DMS153 (cell line): ENCODE results near the gene DCLK2.

Experiments used
- DNase-seq: peaks from one replicate; lab custom pipeline; 2025; lab: John Stamatoyannopoulos, UW

Gene DCLK2

DNA sequence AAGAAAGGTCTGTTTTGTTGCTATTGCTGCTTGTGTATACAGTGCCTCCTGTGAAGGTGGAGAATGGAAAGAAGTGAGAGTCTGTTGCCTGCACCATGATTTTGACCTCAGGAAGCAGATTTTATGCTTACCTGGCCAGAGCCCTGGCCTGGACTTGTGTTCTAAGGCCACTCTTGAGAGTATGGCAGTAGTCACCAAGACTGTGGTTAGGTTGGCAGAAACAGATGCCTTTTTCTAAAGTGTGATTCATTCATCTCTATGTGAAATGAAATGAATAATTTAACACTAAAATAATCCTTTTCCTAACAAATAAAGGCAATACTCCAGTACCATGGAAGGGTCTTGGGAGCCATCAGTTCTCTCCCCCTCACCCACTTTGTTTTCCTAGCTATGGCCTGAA, 161.8 kb downstream of the DCLK2 start:
- no peak for DNase-seq

DNA sequence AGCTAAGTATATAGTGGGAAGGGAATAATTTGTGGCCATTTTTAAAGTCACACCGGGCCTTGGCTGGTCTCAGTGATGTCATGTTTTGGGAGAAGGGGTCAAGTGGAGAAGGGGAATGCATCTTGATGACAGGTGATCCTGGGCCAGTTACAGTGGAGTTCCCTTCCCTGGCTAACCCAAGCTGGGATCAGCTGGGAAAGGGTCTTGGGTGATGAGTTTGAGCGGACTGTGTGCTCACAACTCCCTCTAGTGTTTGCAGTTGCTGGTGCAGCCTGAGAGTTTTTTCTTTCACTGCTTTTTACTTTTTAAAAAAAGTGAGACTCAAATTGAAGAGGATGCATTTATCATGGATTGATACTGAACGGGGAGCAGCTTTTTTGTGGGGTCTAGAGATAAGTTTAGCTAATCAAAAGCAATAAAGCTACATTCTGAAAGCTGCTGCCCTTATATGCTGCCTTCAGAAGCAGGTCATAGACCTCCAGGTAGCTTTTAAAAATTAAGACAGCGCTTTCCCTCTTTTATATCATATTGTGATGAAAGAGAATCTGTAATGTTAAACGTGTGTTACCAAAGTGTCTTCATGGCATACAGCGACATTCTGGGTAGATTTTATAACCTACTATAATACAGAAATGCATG, 164.7 kb downstream of the DCLK2 start:
- peak; percentile 3 for DNase-seq

DNA sequence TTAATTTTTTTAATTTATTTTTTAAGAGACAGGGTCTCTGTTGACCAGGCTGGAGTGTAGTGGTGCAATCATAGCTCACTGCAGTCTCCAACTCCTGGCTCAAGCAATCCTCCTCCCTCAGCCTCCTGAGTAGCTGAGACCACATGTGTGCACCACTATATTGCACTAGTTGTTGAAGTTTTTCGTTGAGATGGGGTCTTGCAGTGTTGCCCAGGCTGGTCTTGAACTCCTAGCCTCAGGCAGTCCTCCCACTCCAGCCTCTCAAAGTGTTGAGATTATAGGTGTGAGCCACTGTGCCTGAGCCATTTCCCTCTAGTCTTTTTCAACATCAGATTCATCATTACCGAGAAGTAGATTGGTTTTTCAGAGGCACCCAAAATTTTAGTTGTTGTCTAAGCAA, 165.7 kb downstream of the DCLK2 start:
- DNase-seq = no peak

DNA sequence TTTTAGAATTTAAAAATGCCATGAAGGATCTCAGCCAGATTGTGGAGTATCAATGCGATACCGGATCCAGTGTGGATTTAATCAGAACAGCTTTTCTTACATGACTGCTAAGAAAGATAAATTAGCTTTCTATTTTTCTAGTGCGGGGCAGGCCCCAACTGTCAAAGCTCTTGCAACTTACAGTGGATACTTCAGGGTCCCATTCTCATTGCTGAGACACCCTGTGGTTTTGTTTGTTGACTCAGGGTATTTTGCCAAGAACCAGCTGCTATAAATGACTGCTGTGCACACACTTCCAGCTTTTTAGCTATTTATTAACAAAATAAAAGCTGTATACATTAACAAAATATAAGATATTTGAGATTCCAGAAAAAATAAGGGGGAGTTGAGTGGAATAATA, 166.4 kb downstream of the DCLK2 start:
- DNase-seq = peak; percentile 23

DNA sequence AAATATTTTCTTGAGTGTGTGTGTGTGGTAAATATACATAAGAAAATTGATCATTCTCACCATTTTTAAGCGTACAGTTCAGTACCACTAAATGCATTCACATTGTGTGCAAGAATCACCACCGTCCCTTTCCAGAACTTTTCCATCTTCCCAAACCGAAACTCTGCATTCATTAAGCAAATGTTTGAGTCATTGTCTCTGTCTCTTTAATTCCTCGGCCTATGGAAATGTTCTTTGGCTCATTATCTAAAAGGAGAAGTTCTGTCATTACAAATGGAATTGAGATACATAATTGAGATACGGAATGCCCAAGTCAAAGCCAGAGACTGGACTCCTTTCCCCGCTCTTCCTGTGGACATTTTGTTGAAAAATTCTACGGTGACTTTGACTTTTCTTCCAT, 168.9 kb downstream of the DCLK2 start:
- DNase-seq = no peak

DNA sequence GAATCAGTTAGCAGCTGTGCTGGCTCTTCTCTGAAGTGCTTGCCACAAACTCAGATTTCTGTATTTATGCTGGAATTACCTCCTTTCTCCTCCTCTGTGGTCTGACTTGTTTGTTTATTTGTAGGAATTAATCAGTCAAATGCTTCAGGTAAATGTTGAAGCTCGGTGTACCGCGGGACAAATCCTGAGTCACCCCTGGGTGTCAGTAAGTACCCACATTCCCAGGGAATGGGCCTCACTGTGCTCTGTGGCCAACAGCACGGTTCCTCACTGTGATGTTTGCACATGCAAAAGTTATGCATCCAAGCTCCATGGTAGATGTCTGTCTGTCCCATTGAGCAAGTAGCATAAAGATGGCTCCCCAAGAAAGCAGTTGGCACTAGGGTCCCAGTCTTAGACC, 169.9 kb downstream of the DCLK2 start:
- DNase-seq = no peak

DNA sequence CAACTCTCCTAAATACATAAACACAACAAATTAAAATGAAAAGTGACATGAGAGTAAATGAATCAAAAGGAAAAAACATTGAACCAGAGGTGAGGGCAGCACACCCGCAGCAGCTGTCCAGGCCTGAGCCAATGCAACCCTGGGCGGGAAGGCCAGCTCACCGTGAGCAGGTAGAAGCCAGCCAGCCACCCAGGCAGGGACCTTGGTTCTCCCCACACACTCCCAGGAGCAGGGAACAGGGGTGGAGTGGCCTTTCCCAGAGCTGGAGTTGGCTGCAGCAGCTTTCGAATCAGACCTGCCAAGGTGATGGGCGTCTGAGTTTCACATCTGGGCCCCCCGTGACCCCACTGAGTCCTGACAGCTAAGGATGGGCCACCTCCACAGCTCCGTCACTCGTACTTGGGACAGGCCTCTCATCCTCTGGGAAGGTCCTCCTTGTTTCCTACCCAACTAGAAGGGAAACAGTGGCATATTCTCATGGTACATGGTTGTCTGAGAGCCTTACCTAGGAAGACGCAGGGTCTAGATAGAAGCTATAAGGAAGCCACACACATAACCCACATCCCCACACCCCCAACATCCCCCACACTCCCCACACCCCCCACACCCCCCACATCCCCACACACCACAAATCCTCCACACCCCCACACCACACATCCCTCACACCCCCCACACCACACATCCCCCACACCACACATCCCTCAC, 172.2 kb downstream of the DCLK2 start:
- DNase-seq = no peak

DNA sequence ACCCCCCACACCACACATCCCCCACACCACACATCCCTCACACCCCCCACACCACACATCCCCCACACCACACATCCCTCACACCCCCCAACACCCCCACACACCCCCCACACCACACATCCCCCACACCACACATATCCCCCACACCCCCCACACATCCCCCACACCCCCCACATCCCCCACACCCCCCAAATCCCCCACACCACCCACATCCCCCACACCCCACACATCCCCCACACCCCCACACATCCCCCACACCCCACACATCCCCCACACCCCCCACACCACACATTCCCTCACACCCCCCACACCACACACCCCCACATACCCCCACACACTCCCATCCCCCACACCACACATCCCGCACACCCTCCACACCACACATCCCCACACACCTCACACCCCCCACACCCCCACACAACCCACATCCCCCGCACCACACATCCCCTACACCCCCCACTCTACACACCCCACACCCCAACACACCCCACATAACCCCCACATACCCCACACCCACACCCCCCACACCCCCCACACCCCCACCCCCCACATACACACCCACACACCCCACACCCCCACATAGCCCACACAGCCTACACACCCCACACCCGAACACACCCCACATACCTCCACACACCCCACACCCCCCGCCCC, 172.9 kb downstream of the DCLK2 start:
- DNase-seq = no peak

DNA sequence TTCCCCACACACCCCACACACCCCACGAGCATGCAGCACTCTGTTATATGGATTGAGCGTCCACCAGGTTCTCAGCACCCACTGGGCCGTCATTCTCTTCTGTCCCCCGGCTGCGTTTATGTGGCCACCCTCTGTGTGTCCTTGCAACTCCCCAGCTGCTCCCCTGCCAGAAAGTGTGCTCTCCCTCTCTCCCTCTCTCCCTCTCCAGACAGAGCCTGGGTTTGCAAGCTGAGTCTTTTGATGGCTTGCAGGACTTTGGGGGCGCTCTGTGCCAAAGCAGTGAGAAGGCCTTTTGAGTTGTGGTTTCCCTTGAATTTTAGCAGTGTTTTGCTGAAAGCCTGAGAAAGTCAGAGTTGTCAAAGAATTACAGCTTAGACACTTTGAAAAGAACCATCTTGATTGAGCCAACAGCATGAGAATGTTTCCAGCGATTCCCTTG, 173.5 kb downstream of the DCLK2 start:
- DNase-seq = peak; percentile 3

DNA sequence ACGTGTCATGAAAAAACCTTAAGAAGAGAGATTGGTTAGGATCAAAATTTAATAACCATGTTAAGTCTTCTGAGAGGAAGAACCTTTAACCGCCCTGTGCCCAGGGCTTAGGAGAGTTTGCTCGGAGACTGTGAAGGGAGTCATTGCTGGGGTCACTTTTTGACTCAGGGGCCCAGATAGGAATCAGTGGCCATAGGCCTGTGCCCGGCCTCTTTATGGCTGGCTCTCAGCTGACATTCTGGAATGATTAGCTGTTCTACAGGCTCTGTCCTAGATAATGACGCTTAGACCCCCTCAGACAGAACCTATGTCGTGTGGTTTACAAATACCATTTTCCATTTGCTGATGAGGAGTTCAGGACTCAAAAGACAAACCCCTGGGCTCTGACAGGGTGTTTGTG, 174.1 kb downstream of the DCLK2 start:
- DNase-seq = no peak

DNA sequence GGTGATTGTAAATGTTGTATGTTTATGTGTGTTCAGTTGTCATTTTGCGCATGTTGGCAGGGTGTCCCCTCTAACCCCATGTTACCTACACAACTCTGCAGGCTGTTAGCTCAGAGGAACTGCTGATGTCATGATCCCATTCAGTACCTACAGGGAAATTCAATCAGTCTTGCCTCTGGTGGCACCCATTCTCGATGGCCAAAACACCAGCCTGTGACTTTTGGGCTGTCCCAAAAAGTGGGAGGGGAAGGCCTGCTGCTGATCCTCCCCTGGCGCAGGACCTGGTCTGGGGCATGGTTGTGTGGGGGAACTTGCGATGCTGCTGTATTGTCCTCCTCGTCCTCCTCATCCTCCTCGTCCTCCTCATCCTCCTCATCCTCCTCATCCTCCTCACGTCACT, 174.5 kb downstream of the DCLK2 start:
- no peak for DNase-seq

DNA sequence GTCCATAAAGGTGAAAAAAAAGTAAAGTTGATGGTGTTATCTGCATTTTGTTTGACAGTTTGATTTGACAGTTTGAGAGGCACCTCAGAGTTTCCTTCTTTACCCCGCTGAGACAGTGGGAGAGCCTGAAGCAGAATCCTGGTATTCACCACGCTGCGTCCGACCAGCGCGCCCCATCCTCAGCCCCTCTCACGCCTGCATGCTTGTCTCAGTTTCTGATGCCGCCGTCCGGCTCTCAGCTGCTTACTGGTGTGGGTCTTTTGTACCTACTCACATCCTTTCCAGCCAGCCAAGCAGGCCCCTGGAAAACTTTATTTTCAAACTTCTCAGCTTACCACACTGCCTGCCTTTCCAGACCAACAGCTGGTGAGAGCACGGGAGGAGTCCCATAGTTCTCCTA, 175.2 kb downstream of the DCLK2 start:
- DNase-seq = no peak

DNA sequence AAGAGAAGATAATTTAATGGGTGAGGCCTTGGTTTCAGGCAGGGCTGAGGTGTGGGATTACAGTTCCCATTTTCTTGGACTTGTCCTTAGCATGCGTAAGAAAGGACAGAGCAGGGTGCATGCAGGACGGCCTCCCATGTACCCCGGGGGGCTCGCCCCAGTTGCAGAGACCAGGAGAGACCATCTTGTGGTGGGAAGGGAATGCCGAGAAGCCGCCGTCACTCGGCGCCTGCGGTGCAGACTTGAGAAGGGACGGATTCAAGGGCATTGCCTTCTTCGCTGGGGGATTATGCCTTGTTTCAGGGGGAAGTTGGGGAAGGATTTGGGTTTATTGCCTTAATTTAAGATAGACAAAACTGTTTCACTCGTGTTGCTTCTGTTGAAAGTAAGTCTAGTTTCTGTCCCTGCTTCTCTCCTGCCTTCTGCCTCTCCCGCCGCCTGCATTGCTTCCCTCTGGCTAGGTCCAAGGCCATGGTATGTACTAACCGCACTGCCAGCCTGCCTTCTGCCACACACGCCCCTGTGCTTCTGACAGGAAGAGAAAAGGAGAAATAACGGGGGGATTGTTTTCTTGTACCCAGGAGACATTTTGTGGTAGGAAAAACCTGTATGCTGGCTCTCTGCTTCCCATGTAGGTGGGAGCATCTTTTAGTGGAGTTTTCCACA, 175.9 kb downstream of the DCLK2 start:
- DNase-seq = no peak

DNA sequence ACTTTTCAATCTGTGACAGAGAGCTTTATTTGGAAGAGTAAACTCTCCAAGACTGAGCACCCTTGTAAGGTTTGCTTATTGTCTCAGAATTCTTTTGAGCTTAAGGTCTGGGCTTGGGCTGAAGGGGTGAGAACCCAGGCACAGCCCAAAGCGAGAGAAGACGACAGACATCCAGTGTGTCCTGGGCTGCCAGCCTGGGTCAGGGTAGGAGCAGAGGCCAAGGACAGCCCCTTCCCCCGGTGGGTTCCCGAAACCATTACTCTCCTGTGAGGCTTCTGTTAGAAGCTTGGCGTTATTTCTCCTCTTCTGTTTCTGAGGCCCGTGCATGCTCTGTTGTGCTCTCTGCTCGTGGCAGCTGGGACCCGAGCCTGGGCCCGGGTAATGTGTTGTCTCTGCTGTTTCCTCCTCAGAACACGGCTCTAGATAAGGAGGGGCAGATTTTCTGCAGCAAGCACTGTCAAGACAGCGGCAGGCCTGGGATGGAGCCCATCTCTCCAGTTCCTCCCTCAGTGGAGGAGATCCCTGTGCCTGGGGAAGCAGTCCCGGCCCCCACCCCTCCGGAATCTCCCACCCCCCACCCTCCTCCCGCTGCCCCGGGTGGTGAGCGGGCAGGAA, 177.5 kb downstream of the DCLK2 start:
- DNase-seq = no peak

DNA sequence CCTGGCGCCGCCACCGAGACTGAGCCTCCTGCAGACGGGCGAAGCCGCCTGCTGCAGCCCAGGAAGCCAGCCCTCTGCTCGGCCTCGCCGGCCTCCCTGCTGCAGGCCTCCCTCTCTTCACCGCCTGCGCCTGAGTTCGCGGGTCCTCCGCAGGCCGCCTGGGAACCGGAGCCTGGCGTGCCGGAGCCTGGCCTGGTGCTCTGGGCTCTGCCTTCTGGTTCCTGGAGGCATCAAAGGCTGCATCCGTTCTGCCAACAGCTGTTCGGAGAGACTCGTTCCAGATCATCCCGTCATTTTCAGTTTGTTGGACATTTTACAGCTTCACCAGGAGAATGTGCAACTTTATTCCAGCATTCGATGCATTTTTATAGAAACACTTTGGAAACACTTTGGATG, 178.0 kb downstream of the DCLK2 start:
- no peak for DNase-seq

DNA sequence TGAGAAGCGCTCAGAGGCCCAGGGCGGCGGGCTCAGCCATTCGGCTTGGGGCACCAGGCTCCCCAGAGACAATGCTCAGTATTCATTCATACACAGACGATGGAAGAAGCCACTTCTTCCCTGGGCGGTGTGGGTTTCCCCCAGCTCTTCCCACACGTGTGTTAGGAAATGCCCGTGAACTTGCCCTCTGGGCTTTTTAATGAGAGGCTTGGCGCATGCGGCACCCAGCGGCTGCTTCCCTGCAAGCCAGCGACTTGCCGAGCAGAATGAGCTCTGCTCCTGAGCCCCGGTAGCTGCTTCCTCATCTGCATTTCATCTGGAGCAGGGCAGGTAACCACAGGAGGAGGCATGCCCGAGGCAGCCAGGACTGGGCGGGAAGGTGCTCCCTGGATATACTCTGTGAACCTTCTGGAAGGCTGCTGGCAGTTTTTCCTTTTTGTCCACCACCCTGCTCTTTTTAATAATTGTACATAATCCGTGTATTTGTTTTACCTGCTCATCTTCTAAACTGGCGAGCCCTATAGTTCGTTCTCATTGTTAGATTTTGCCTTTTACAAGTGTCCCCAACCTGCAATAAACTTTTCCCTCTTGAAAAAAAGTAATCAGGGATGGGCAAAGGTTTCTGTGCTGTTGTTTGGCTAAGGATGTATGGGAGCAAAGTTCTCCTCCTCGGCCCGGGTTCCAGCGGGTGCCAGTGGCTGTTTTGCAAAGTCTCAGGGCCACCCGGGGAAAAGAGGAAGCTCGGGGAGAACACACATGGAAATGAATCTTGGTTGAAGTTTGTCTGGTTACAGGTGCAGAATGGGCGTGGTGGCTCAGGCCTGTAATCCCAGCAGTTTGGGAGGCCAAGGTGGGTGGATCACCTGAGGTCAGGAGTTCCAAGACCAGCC, 178.8 kb downstream of the DCLK2 start:
- no peak for DNase-seq

DNA sequence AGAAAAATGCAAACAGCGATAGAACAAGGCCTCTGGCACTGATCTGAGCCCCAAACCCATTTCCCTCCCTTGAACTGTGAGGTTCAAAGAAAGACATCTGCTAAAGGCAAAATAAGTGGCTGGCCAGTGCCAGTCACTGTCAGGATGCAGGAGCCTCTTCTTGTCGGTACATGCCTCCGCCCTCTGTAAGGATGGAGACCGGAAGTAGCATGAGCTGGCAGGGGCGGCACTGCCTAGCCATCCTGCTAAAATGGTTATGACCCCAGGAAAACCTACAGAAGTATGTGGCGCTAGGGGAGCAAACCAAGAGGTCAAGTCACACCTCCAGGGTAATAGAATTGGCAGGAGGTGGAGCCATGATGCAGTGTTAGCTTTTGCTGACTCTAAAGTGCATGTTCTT, 180.3 kb downstream of the DCLK2 start:
- no peak for DNase-seq

DNA sequence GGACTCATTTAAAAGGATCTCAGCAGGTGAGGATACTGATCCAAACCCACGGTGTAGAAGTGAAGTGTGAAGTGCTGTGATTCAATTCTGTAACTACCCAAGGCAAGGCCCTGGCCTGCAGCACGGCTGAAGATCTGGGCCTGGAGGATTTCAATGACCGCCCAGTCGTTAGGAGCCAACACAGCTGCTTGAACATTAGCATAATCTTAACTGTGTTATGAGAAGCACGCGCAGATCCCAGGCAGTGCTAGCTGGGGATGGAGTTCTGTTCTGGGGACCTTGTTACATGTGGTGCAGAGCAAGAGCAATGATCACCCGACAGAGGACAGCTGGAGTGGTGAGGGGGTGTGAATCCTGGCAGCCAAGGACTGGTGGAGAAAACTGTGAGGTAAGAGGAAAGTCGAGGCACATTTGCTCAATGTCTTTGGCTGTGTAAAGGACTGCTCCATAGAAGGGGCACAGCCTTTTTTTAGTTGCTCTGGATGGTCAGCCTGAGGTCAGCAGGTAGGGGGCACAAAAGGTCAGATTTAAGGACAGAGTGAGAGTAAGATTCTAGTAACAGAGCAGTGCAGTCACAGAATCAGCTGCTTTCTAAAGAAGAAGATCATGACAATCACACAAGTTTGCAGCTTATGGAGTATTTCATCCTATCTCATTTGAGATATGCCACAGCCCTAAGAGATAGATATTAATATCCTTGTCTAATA, 181.8 kb downstream of the DCLK2 start:
- DNase-seq = no peak

DNA sequence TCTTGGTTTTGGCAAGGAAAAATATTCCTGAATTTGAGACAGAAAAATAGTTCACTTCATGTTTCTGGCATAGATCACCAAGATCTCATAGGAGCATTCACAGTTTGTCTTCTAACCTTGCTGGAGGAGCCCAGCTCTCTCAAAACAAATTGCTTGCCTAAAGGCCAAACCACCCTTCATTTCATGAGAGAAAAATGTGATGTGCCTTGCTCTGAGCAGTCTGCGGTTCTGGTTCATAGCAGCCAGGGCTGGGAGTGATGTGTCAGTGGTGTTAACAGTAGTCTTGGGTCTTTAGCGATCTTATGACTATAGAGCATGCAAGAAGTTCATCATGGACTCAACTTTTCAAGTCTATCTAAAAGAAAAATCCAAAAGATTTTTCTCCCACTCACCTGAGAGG, 183.3 kb downstream of the DCLK2 start:
- no peak for DNase-seq

DNA sequence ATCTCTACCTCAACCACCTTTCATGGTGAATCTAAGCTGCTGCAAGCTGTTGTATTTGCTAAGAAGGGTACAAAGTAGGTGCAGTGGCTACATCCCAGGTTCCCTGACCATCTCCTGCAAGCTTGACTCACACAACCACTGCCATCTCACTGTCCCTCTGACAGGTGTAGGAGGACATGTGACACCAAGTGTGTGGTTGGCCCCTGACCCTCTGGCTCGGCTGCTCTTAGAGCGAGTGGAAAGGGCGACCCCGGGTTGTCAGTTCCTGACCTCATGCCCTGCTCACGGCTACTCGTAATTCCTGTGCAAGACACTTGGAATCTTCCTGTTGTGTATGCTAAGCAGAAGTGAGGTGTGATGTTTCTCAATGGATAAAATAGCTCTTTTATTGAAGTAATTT, 184.4 kb downstream of the DCLK2 start:
- no peak for DNase-seq
